ENCODE data around the gene UFD1. TPM values are rescaled to one million over a fixed set of nuclear protein-coding genes. Genes with fewer than 3 reads are reported as not detected.

UFD1 gene
- total RNA-seq, 1 experiment from 2014 or later = 57.9 TPM

GRCh38 chr22:19508024-19508776, 29.2 kb upstream of the UFD1 start:
- ChIA-PET CTCF (no interaction called here), POLR2A (no interaction called here)
- no peak for DNase-seq (ENCODE audit: low spot score)
- Mint-ChIP-seq H3K9me3 (no peaks in the 10 kb centered on the region), H3K36me3 (peaks cover 31% of the 10 kb centered on the region), H3K4me1 (peaks cover 4% of the 10 kb centered on the region; the same call in 1 of the 2 replicates), H3K27me3 (ENCODE audit: low read depth) (no peaks in the 10 kb centered on the region), H3K4me3 (no peak overlapping the region), H3K27ac (no peak overlapping the region)
- ATAC-seq = no peak
- TF ChIP-seq ZBTB43 (CRISPR knock-in tag; IDR thresholded peaks at IDR 0.05) = no peak
- TF ChIP-seq JUN (CRISPR knock-in tag; IDR thresholded peaks at IDR 0.05) = no peak
- TF ChIP-seq ZBTB21 (CRISPR knock-in tag; IDR thresholded peaks at IDR 0.05; ENCODE audit: borderline replicate concordance) = no peak
- no peak for TF ChIP-seq AR (CRISPR knock-in tag; IDR thresholded peaks at IDR 0.05)
- TF ChIP-seq GRHL2 (CRISPR knock-in tag; IDR thresholded peaks at IDR 0.05; ENCODE audit: insufficient replicate concordance, severe bottlenecking) = no peak
- no peak for TF ChIP-seq ZSCAN18 (CRISPR knock-in tag; IDR thresholded peaks at IDR 0.05)
- no peak for TF ChIP-seq OVOL2 (CRISPR knock-in tag; IDR thresholded peaks at IDR 0.05; ENCODE audit: borderline replicate concordance)
- TF ChIP-seq SMAD4 (CRISPR knock-in tag; IDR thresholded peaks at IDR 0.05) = no peak
- TF ChIP-seq SMAD3 (CRISPR knock-in tag; IDR thresholded peaks at IDR 0.05; ENCODE audit: borderline replicate concordance) = no peak
- no peak for TF ChIP-seq ZNF219 (CRISPR knock-in tag; IDR thresholded peaks at IDR 0.05; ENCODE audit: borderline replicate concordance)
- TF ChIP-seq ZNF121 (CRISPR knock-in tag; IDR thresholded peaks at IDR 0.05) = no peak
- no peak for TF ChIP-seq ZMAT4 (CRISPR knock-in tag; IDR thresholded peaks at IDR 0.05)
- no peak for TF ChIP-seq ZNF317 (CRISPR knock-in tag; IDR thresholded peaks at IDR 0.05; ENCODE audit: borderline replicate concordance, low read depth)

GRCh38 chr22:19507534-19507861, 28.5 kb upstream of the UFD1 start:
- peaks cover 5% of the 10 kb centered on the region; the same call in 1 of the 2 replicates for H3K4me1 Mint-ChIP-seq
- no peak overlapping the region for H3K27ac Mint-ChIP-seq
- no peak overlapping the region for H3K4me3 Mint-ChIP-seq
- peaks cover 28% of the 10 kb centered on the region for H3K36me3 Mint-ChIP-seq
- ChIA-PET POLR2A (no interaction called here), CTCF (interaction anchor here (1.7 kb wide), 1 partner anchor 122 kb away, joined by 7 read pairs; no protein-coding TSS in a partner anchor)
- no peaks in the 10 kb centered on the region for H3K9me3 Mint-ChIP-seq
- H3K27me3 Mint-ChIP-seq (ENCODE audit: low read depth) = no peaks in the 10 kb centered on the region
- DNase-seq (ENCODE audit: low spot score) (no peak), ATAC-seq (no peak)
- TF ChIP-seq ZNF138 (CRISPR knock-in tag; conservative IDR thresholded peaks at IDR 0.05) (no peak), ELF4 (CRISPR knock-in tag; IDR thresholded peaks at IDR 0.05; ENCODE audit: low read depth) (no peak), PRRX2 (CRISPR knock-in tag; IDR thresholded peaks at IDR 0.05) (no peak), ZNF671 (CRISPR knock-in tag; IDR thresholded peaks at IDR 0.05) (no peak), E2F4 (CRISPR knock-in tag; IDR thresholded peaks at IDR 0.05; ENCODE audit: borderline replicate concordance, low read depth) (no peak), ZNF317 (CRISPR knock-in tag; IDR thresholded peaks at IDR 0.05; ENCODE audit: borderline replicate concordance, low read depth) (no peak), TCF7 (CRISPR knock-in tag; IDR thresholded peaks at IDR 0.05; ENCODE audit: low read depth) (no peak), MAX (CRISPR knock-in tag; IDR thresholded peaks at IDR 0.05) (no peak), ZNF512 (CRISPR knock-in tag; IDR thresholded peaks at IDR 0.05; ENCODE audit: borderline replicate concordance) (no peak), IRF1 (CRISPR knock-in tag; IDR thresholded peaks at IDR 0.05) (no peak), ZNF219 (CRISPR knock-in tag; IDR thresholded peaks at IDR 0.05; ENCODE audit: borderline replicate concordance) (no peak), NFE2L1 (CRISPR knock-in tag; IDR thresholded peaks at IDR 0.05) (no peak), NR1H2 (CRISPR knock-in tag; IDR thresholded peaks at IDR 0.05) (no peak), EMX1 (CRISPR knock-in tag; IDR thresholded peaks at IDR 0.05) (no peak), ZNF396 (CRISPR knock-in tag; IDR thresholded peaks at IDR 0.05; ENCODE audit: borderline replicate concordance) (no peak)
